Endothelial cell of umbilical vein (primary cell): Measurements from ENCODE around the gene ARID3B. TPM values are rescaled to one million over a fixed set of nuclear protein-coding genes. Genes with fewer than 3 reads are reported as not detected.

Experiments
- BruUV-seq: library from RNA; stranded (reverse); fragments of 400-500 nt; replicated peaks from 2 replicates; lab custom pipeline; 2021; lab: Mats Ljungman, UMichigan
- CTCF ChIA-PET: fragments of 300-600, 350-600 bp; sonication (Branson Sonifier 250); formaldehyde crosslinking; loops from one replicate; lab custom pipeline; 2021; ENCODE audit warnings: antibody characterized with exemption, inconsistent platforms; lab: Charles Lee
- POLR2A ChIA-PET: fragments of 300-600, 350-600 bp; sonication (Branson Sonifier 250); formaldehyde crosslinking; loops from one replicate; lab custom pipeline; 2021; ENCODE audit warnings: antibody characterized with exemption, inconsistent platforms; lab: Charles Lee
- DNase-seq: peaks from one replicate; pipeline ENCODE4 v3.0.0-alpha.2; 2011; ENCODE audit warnings: low read depth, low spot score
- FAIRE-seq: peaks from 2 replicates; lab custom pipeline; 2011; peaks lifted over from hg19 to GRCh38; lab: Jason Lieb, UNC
- H2AFZ ChIP-seq: 2 replicates; pipeline ENCODE4 v1.6.0; 2012; ENCODE audit warnings: low read depth, low read length, control low read depth, inconsistent platforms
- H3K27ac ChIP-seq: 2 replicates; pipeline ENCODE4 v1.5.1; 2011; ENCODE audit warnings: low read depth, mild to moderate bottlenecking, control low read depth, low read length, moderate library complexity; ENCODE audit not compliant: insufficient read depth
- H3K27me3 ChIP-seq, 2 experiments: 2 replicates each; pipeline versions ENCODE4 v1.6.0 to v1.6.1; 2011; ENCODE audit warnings: low read length in 2 of 2, mixed read lengths in 1 of 2; ENCODE audit not compliant: control insufficient read depth in 2 of 2, insufficient read depth in 2 of 2
- H3K36me3 ChIP-seq, 2 experiments: 2 replicates in 1 of 2; 3 replicates in 1 of 2; pipeline ENCODE4 v1.5.1; 2011; ENCODE audit warnings: low read length in 2 of 2, mild to moderate bottlenecking in 1 of 2, moderate library complexity in 1 of 2; ENCODE audit not compliant: control insufficient read depth in 2 of 2, insufficient read depth in 2 of 2; ENCODE audit errors: extremely low read depth in 1 of 2
- H3K4me1 ChIP-seq: 3 replicates; pipeline ENCODE4 v1.5.1; 2011; ENCODE audit warnings: mild to moderate bottlenecking, low read length; ENCODE audit not compliant: control insufficient read depth, insufficient read depth; ENCODE audit errors: extremely low read depth
- H3K4me2 ChIP-seq: 2 replicates; pipeline ENCODE4 v1.6.1; 2011; ENCODE audit warnings: low read length, control low read depth, mixed read lengths; ENCODE audit not compliant: insufficient read depth
- H3K4me3 ChIP-seq, 3 experiments: fragments of 200-600 bp in 1 of 3; sonication (generic), shearing (Covaris generic) in 1 of 3; replicated peaks in 1 of 3; 2 replicates each; pipeline ENCODE4 v1.5.1; 2011 to 2016; ENCODE audit warnings: control low read depth in 3 of 3, low read length in 3 of 3, mild to moderate bottlenecking in 2 of 3, inconsistent platforms in 1 of 3, low read depth in 1 of 3, moderate library complexity in 1 of 3; ENCODE audit not compliant: insufficient read depth in 1 of 3
- H3K79me2 ChIP-seq: 2 replicates; pipeline ENCODE4 v1.6.0; 2012; ENCODE audit warnings: low read length, inconsistent platforms; ENCODE audit not compliant: control insufficient read depth, insufficient read depth
- H3K9ac ChIP-seq: replicated peaks from 2 replicates; pipeline ENCODE3; 2011; ENCODE audit warnings: low read length, control low read depth; ENCODE audit not compliant: insufficient read depth; ENCODE audit errors: extremely low read depth
- H3K9me1 ChIP-seq: replicated peaks from 3 replicates; pipeline ENCODE4 v1.6.0; 2011; ENCODE audit warnings: mild to moderate bottlenecking, low read length; ENCODE audit not compliant: control insufficient read depth, insufficient read depth; ENCODE audit errors: extremely low read depth
- H3K9me3 ChIP-seq: replicated peaks from 2 replicates; pipeline ENCODE4 v1.5.1; 2012; ENCODE audit warnings: low read length, inconsistent platforms; ENCODE audit not compliant: control insufficient read depth, insufficient read depth
- H4K20me1 ChIP-seq: replicated peaks from 2 replicates; pipeline ENCODE3; 2011; ENCODE audit warnings: mild to moderate bottlenecking, low read length; ENCODE audit not compliant: control insufficient read depth, insufficient read depth; ENCODE audit errors: extremely low read depth
- EZH2 ChIP-seq: IDR thresholded peaks from 2 replicates; pipeline ENCODE4 v1.6.1; 2012; ENCODE audit warnings: borderline replicate concordance, low read depth, mild to moderate bottlenecking, moderate library complexity, low read length, inconsistent platforms; ENCODE audit not compliant: severe bottlenecking
- FOS ChIP-seq: IDR thresholded peaks from 2 replicates; pipeline ENCODE4 v1.6.1; 2011; ENCODE audit warnings: mild to moderate bottlenecking, low read length, moderate library complexity, borderline replicate concordance; ENCODE audit not compliant: insufficient read depth
- GATA2 ChIP-seq: IDR thresholded peaks from 2 replicates; pipeline ENCODE4 v1.7.0; 2011; ENCODE audit warnings: low read depth, mild to moderate bottlenecking, moderate library complexity, mixed read lengths, low read length; ENCODE audit not compliant: insufficient read length, insufficient read depth
- JUN ChIP-seq: IDR thresholded peaks from 2 replicates; pipeline ENCODE4 v1.6.1; 2011; ENCODE audit warnings: borderline replicate concordance, low read depth; ENCODE audit not compliant: insufficient read length, insufficient read depth
- MAX ChIP-seq: IDR thresholded peaks from 2 replicates; pipeline ENCODE4 v1.6.1; 2011; ENCODE audit not compliant: insufficient read depth, insufficient read length
- MYC ChIP-seq: IDR thresholded peaks from one replicate; pipeline ENCODE4 v1.6.1; 2011; ENCODE audit warnings: mild to moderate bottlenecking, low read depth, low read length
- POLR2A ChIP-seq: IDR thresholded peaks from 2 replicates; pipeline ENCODE4 v1.6.1; 2012; ENCODE audit warnings: low read depth, mild to moderate bottlenecking, control low read depth, low read length
- POLR2AphosphoS5 ChIP-seq: IDR thresholded peaks from 2 replicates; pipeline ENCODE4 v1.6.1; 2012; ENCODE audit warnings: low read depth, mild to moderate bottlenecking, control low read depth, low read length, moderate library complexity; ENCODE audit not compliant: insufficient read depth
- dilution Hi-C: fragments of 300-500 bp; cut with MboI; formaldehyde crosslinking; loops from one replicate; pipeline ENCODE4 v1.15.0; 2019; ENCODE audit warnings: low sequenced_read_pairs; ENCODE audit not compliant: extremely low pct_ligation_motif_present
- intact Hi-C: fragments of 100-400 bp; cut with micrococcal nuclease; formaldehyde crosslinking; loops from one replicate; pipeline ENCODE4 v1.10.0; 2022
- polyA plus RNA-seq, 4 experiments: library from polyadenylated mRNA; depleted of rRNA in 3 of 4; stranded (reverse) in 3 of 4; unstranded in 1 of 4; fragments of >200 nt; gene quantifications; 2 replicates each; pipeline versions ENCODE4 v1.2.1 to v1.2.3, GENCODE V29; 2011 to 2012; ENCODE audit warnings: missing spikeins in 1 of 4
- total RNA-seq: library from RNA; stranded (reverse); gene quantifications from 2 replicates; pipeline ENCODE4 v1.2.3, GENCODE V29; 2021
- TF ChIP-seq, protein P1 (sequence below), 2 donors: IDR thresholded peaks; 1 replicate in 1 of 2; 2 replicates in 1 of 2; pipeline ENCODE4 v1.5.1; 2011; ENCODE audit warnings: low read length in 2 of 2, mild to moderate bottlenecking in 2 of 2, moderate library complexity in 2 of 2, control low read depth in 1 of 2, inconsistent platforms in 1 of 2, low read depth in 1 of 2; ENCODE audit not compliant: insufficient read depth in 1 of 2; ENCODE audit errors: extremely low read depth in 1 of 2

ARID3B gene
- total and polyA plus RNA-seq, 2 donors (not counting 3 experiments of a cell fraction or from before 2014, with no cell fraction given): 6.2 to 10.0 TPM

GRCh38 chr15:74613953-74614743 is 73.1 kb downstream of the ARID3B start:
- H3K36me3 ChIP-seq: peaks cover 0 to 1% of the 10 kb centered on the region in 2 experiments
- no TSS peak for BruUV-seq
- H4K20me1 ChIP-seq: peaks cover 6% of the 10 kb centered on the region
- dilution Hi-C loops (no loop called here), intact Hi-C loops (loop anchor here (1.0 to 2.0 kb wide), 4 partner anchors 15 to 153 kb away; partner anchors contain the start of gene UBL7)
- peak overlapping the region; percentile 98 for H3K9ac ChIP-seq
- FAIRE-seq (peak; percentile 63), DNase-seq (peak; percentile 77)
- H3K4me1 ChIP-seq: peaks cover 9% of the 10 kb centered on the region
- ChIA-PET POLR2A (interaction anchor here (1.1 to 1.7 kb wide), 2 partner anchors 16 to 68 kb away, joined by 3 to 5 read pairs; no protein-coding TSS in a partner anchor), CTCF (interaction anchor here (0.6 to 3.1 kb wide), 3 partner anchors 16 to 122 kb away, joined by 3 to 7 read pairs (median 5); no protein-coding TSS in a partner anchor)
- peak overlapping the region; percentile 21 to 93 (median 91) for H3K4me3 ChIP-seq
- TF ChIP-seq MYC: no peak
- TF ChIP-seq EZH2: no peak
- no peak for TF ChIP-seq GATA2
- TF ChIP-seq MAX: no peak
- no peak for TF ChIP-seq JUN
- TF ChIP-seq FOS: no peak
- no peak for TF ChIP-seq POLR2AphosphoS5
- no peak for TF ChIP-seq POLR2A
- TF ChIP-seq, protein P1, sequence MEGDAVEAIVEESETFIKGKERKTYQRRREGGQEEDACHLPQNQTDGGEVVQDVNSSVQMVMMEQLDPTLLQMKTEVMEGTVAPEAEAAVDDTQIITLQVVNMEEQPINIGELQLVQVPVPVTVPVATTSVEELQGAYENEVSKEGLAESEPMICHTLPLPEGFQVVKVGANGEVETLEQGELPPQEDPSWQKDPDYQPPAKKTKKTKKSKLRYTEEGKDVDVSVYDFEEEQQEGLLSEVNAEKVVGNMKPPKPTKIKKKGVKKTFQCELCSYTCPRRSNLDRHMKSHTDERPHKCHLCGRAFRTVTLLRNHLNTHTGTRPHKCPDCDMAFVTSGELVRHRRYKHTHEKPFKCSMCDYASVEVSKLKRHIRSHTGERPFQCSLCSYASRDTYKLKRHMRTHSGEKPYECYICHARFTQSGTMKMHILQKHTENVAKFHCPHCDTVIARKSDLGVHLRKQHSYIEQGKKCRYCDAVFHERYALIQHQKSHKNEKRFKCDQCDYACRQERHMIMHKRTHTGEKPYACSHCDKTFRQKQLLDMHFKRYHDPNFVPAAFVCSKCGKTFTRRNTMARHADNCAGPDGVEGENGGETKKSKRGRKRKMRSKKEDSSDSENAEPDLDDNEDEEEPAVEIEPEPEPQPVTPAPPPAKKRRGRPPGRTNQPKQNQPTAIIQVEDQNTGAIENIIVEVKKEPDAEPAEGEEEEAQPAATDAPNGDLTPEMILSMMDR (IDR thresholded peaks at IDR 0.05; ENCODE audit: extremely low read depth in 1 of 2, insufficient read depth in 1 of 2, low read depth in 1 of 2, low read length in 2 of 2): no peak
- H3K27me3 ChIP-seq: no peaks in the 10 kb centered on the region
- peak overlapping the region; percentile 77 for H3K4me2 ChIP-seq
- H3K9me3 ChIP-seq: no peaks in the 10 kb centered on the region
- peak overlapping the region; percentile 82 for H2AFZ ChIP-seq
- H3K27ac ChIP-seq: no peak overlapping the region
- H3K79me2 ChIP-seq: peaks cover 35% of the 10 kb centered on the region
- H3K9me1 ChIP-seq: no peaks in the 10 kb centered on the region
